H9 (cell line): ENCODE results near the gene PTGES2. TPM values are rescaled to one million over a fixed set of nuclear protein-coding genes. Genes with fewer than 3 reads are reported as not detected.
A peak's percentile ranks its signal among the peaks of the same experiment; 100 is the strongest.

Experiments used
- DNase-seq: peaks from one replicate; pipeline ENCODE4 v3.0.0-alpha.2; 2017
- H2AFZ ChIP-seq: one replicate; pipeline ENCODE4 v1.6.1; 2013; ENCODE audit warnings: mild to moderate bottlenecking, low read length, control low read depth, moderate library complexity
- H2AK5ac ChIP-seq: 2 replicates; pipeline ENCODE4 v1.6.1; 2013; ENCODE audit warnings: low read length, control low read depth, mixed read lengths; ENCODE audit not compliant: insufficient read length
- H2BK120ac ChIP-seq: one replicate; pipeline ENCODE4 v1.6.1; 2013; ENCODE audit warnings: low read depth, mild to moderate bottlenecking, low read length, control low read depth, inconsistent platforms; ENCODE audit not compliant: poor library complexity, severe bottlenecking
- H2BK12ac ChIP-seq: 2 replicates; pipeline ENCODE4 v1.6.1; 2013; ENCODE audit warnings: low read length, control low read depth, mixed read lengths, low read depth; ENCODE audit not compliant: insufficient read length
- H2BK15ac ChIP-seq: 2 replicates; pipeline ENCODE4 v1.6.1; 2013; ENCODE audit warnings: low read depth, low read length, control low read depth
- H2BK20ac ChIP-seq: one replicate; pipeline ENCODE4 v1.6.1; 2013; ENCODE audit warnings: low read depth, mild to moderate bottlenecking, low read length, control low read depth, inconsistent platforms; ENCODE audit not compliant: poor library complexity, severe bottlenecking
- H2BK5ac ChIP-seq: 2 replicates; pipeline ENCODE4 v1.6.1; 2013; ENCODE audit warnings: low read length, control low read depth, mixed read lengths; ENCODE audit not compliant: insufficient read length
- H3K14ac ChIP-seq: 2 replicates; pipeline ENCODE4 v1.6.1; 2013; ENCODE audit warnings: low read length, control low read depth; ENCODE audit not compliant: insufficient read depth
- H3K18ac ChIP-seq: 2 replicates; pipeline ENCODE4 v1.6.1; 2013; ENCODE audit warnings: low read depth, mild to moderate bottlenecking, mixed read lengths, low read length, control low read depth; ENCODE audit not compliant: insufficient read length
- H3K23ac ChIP-seq: 2 replicates; pipeline ENCODE4 v1.6.1; 2013; ENCODE audit warnings: low read length, control low read depth, mixed read lengths, low read depth; ENCODE audit not compliant: insufficient read length
- H3K23me2 ChIP-seq: 2 replicates; pipeline ENCODE4 v1.6.1; 2013; ENCODE audit warnings: low read depth, mild to moderate bottlenecking, mixed read lengths, low read length, control low read depth; ENCODE audit not compliant: insufficient read length, poor library complexity, severe bottlenecking
- H3K27ac ChIP-seq: 2 replicates; pipeline ENCODE4 v1.5.1; 2013; ENCODE audit warnings: low read length, control low read depth, mixed read lengths, low read depth; ENCODE audit not compliant: insufficient read length
- H3K27me3 ChIP-seq: 2 replicates; pipeline ENCODE4 v1.6.1; 2013; ENCODE audit warnings: low read length, control low read depth, inconsistent platforms; ENCODE audit not compliant: insufficient read depth
- H3K4ac ChIP-seq: 2 replicates; pipeline ENCODE4 v1.6.1; 2013; ENCODE audit warnings: low read depth, mild to moderate bottlenecking, control low read depth, inconsistent platforms, low read length, moderate library complexity
- H3K4me1 ChIP-seq: 2 replicates; pipeline ENCODE4 v1.6.1; 2013; ENCODE audit warnings: low read length, control low read depth, inconsistent platforms; ENCODE audit not compliant: insufficient read depth
- H3K4me2 ChIP-seq: 2 replicates; pipeline ENCODE4 v1.6.1; 2013; ENCODE audit warnings: low read length, control low read depth, mixed read lengths; ENCODE audit not compliant: insufficient read length, insufficient read depth
- H3K56ac ChIP-seq: 2 replicates; pipeline ENCODE4 v1.6.1; 2013; ENCODE audit warnings: low read depth, mild to moderate bottlenecking, mixed read lengths, low read length, control low read depth; ENCODE audit not compliant: insufficient read length
- H3K79me1 ChIP-seq: 2 replicates; pipeline ENCODE4 v1.6.1; 2013; ENCODE audit warnings: low read depth, mild to moderate bottlenecking, moderate library complexity, low read length, control low read depth, inconsistent platforms; ENCODE audit not compliant: insufficient read depth, poor library complexity, severe bottlenecking
- H3K79me2 ChIP-seq: 2 replicates; pipeline ENCODE4 v1.6.1; 2013; ENCODE audit warnings: low read length, control low read depth, inconsistent platforms; ENCODE audit not compliant: insufficient read depth
- H3K9ac ChIP-seq: 2 replicates; pipeline ENCODE4 v1.6.1; 2013; ENCODE audit warnings: low read length, control low read depth, mixed read lengths; ENCODE audit not compliant: insufficient read length; ENCODE audit errors: extremely low read depth
- H3K9me3 ChIP-seq: one replicate; pipeline ENCODE4 v1.6.1; 2013; ENCODE audit warnings: low read depth, low read length, inconsistent platforms; ENCODE audit not compliant: control insufficient read depth
- H3T11ph ChIP-seq: one replicate; pipeline ENCODE4 v1.6.1; 2013; ENCODE audit warnings: mild to moderate bottlenecking, low read length, control low read depth, inconsistent platforms
- H4K20me1 ChIP-seq: one replicate; pipeline ENCODE4 v1.6.1; 2013; ENCODE audit not compliant: control insufficient read depth, insufficient read length, insufficient read depth
- H4K5ac ChIP-seq: 2 replicates; pipeline ENCODE4 v1.6.1; 2013; ENCODE audit warnings: low read depth, mild to moderate bottlenecking, mixed read lengths, low read length, control low read depth; ENCODE audit not compliant: insufficient read length
- H4K8ac ChIP-seq: replicated peaks from 2 replicates; pipeline ENCODE4 v1.6.1; 2013; ENCODE audit warnings: low read length, control low read depth, mixed read lengths, low read depth; ENCODE audit not compliant: insufficient read length
- H4K91ac ChIP-seq: 2 replicates; pipeline ENCODE4 v1.6.1; 2013; ENCODE audit warnings: low read depth, mild to moderate bottlenecking, moderate library complexity, mixed read lengths, low read length, control low read depth; ENCODE audit not compliant: insufficient read length
- H3K27ac Mint-ChIP-seq, 3 experiments: 2 replicates in 2 of 3; 3 replicates in 1 of 3; pipeline ENCODE4 v1.8.0; 2020 to 2021; ENCODE audit warnings: mixed read lengths in 3 of 3, mild to moderate bottlenecking in 1 of 3, moderate library complexity in 1 of 3
- H3K27me3 Mint-ChIP-seq: 2 replicates; pipeline ENCODE4 v1.8.0; 2021; ENCODE audit warnings: low read depth, mild to moderate bottlenecking, moderate library complexity, mixed read lengths
- H3K36me3 Mint-ChIP-seq, 3 experiments: 2 replicates in 2 of 3; 3 replicates in 1 of 3; pipeline ENCODE4 v1.8.0; 2020 to 2021; ENCODE audit warnings: low read depth in 3 of 3, mixed read lengths in 3 of 3; ENCODE audit not compliant: insufficient read depth in 1 of 3
- H3K4me1 Mint-ChIP-seq, 2 experiments: 2 replicates each; pipeline ENCODE4 v1.8.0; 2020; ENCODE audit warnings: mixed read lengths in 2 of 2
- H3K4me3 Mint-ChIP-seq, 2 experiments: 2 replicates in 1 of 2; 3 replicates in 1 of 2; pipeline ENCODE4 v1.8.0; 2020 to 2021; ENCODE audit warnings: mild to moderate bottlenecking in 2 of 2, mixed read lengths in 2 of 2, moderate library complexity in 1 of 2
- H3K9me3 Mint-ChIP-seq, 2 experiments: 2 replicates in 1 of 2; 3 replicates in 1 of 2; pipeline ENCODE4 v1.8.0; 2020; ENCODE audit warnings: mild to moderate bottlenecking in 2 of 2, mixed read lengths in 2 of 2, moderate library complexity in 1 of 2
- CTCF ChIP-seq: fragments of 200-600 bp; sonication (generic); conservative IDR thresholded peaks from 3 replicates; pipeline ENCODE4 v1.8.0; 2021; ENCODE audit warnings: antibody characterized with exemption, mild to moderate bottlenecking
- WGBS: extraction: QIAGEN DNeasy Blood & Tissue Kit; methylation state at CpG from one replicate; pipeline ENCODE4 v1.1.7; 2013; ENCODE audit warnings: missing lambda C conversion rate, low lambda C conversion rate, mixed read lengths; ENCODE audit not compliant: insufficient read length; ENCODE audit errors: extremely low coverage; 5-methylcytosine and 5-hydroxymethylcytosine counted together
- total RNA-seq: library from RNA; stranded (reverse); gene quantifications from 2 replicates; pipeline ENCODE4 v1.2.1, GENCODE V29; 2021

The PTGES2 gene
- total RNA-seq, 1 experiment from 2014 or later, result 63.9 TPM

GRCh38 chr9:128103589-128103962 is 24.0 kb downstream of the PTGES2 start:
- H2AFZ ChIP-seq, result no peak overlapping the region
- no CpG with 5 or more reads among the region's 8 CpGs for WGBS
- TF ChIP-seq CTCF, result peak; percentile 60
- no peak overlapping the region for H3T11ph ChIP-seq
- no peak overlapping the region for H3K14ac ChIP-seq
- no peak overlapping the region for H4K5ac ChIP-seq
- no peak overlapping the region for H2BK120ac ChIP-seq
- H3K23ac ChIP-seq, result no peak overlapping the region
- H3K79me1 ChIP-seq, result peaks cover 3% of the 10 kb centered on the region
- no peak overlapping the region for H3K18ac ChIP-seq
- H3K27ac ChIP-seq, result no peak overlapping the region
- H3K4ac ChIP-seq, result no peak overlapping the region
- no peaks in the 10 kb centered on the region for H3K9me3 ChIP-seq
- H3K79me2 ChIP-seq, result peaks cover 7% of the 10 kb centered on the region; the same call in 1 of the 2 replicates
- no peak overlapping the region for H4K8ac ChIP-seq
- H2BK12ac ChIP-seq, result no peak overlapping the region
- H3K4me1 ChIP-seq, result peaks cover 5% of the 10 kb centered on the region; the same call in 1 of the 2 replicates
- H2BK5ac ChIP-seq, result no peak overlapping the region
- peaks cover 32 to 42% of the 10 kb centered on the region in 2 experiments for H3K4me1 Mint-ChIP-seq
- no peaks in the 10 kb centered on the region for H3K9me3 Mint-ChIP-seq
- no peak overlapping the region for H2BK20ac ChIP-seq
- no peaks in the 10 kb centered on the region for H3K27me3 ChIP-seq
- no peak overlapping the region for H3K4me2 ChIP-seq
- no peak overlapping the region for H2BK15ac ChIP-seq
- H3K27me3 Mint-ChIP-seq, result no peaks in the 10 kb centered on the region
- H3K56ac ChIP-seq, result no peak overlapping the region
- DNase-seq, result peak; percentile 62
- H3K9ac ChIP-seq, result no peak overlapping the region
- H4K91ac ChIP-seq, result no peak overlapping the region
- H3K27ac Mint-ChIP-seq, result peak overlapping the region in 2 of 3 experiments; percentile 74 to 91; a peak in 2 of 7 replicates
- no peak overlapping the region for H3K4me3 Mint-ChIP-seq
- H4K20me1 ChIP-seq, result no peaks in the 10 kb centered on the region
- peaks cover 26 to 66% (median 63%) of the 10 kb centered on the region in 3 experiments; a peak in 6 of 7 replicates for H3K36me3 Mint-ChIP-seq
- no peak overlapping the region for H2AK5ac ChIP-seq
- peaks cover 7% of the 10 kb centered on the region for H3K23me2 ChIP-seq
